NCI-H748 treated with DMSO at 0.1 percent for 48 hours (cell line): ENCODE results near the gene GRID1.

Experiments used
- DNase-seq: peaks from one replicate; lab custom pipeline; 2025; lab: John Stamatoyannopoulos, UW

Gene GRID1

GRCh38 chr10:86212391-86212700 lies 154.2 kb downstream of the GRID1 start:
- no peak for DNase-seq

GRCh38 chr10:86211691-86212390 lies 154.8 kb downstream of the GRID1 start:
- no peak for DNase-seq

GRCh38 chr10:86210416-86210815 lies 156.2 kb downstream of the GRID1 start:
- no peak for DNase-seq

DNA sequence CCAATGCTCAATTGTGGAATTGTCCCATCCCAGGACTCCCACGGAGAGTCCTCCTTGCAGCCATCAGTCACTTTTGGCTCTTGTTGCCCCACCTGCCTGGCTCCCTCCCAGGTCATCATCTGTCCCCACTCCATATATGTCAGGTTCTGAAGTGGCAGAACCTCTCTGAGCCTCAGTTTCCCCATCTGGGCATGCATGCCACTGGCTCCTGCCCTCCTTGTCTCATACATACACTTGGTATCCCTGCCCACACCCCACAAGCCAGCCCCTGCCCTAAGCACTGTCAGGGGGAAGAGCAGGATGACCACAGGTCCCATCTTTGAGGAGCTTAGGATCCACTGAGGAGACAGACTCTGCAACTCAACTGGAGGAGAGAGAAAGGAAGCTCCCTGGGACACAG lies 156.9 kb downstream of the GRID1 start:
- no peak for DNase-seq

GRCh38 chr10:86207226-86207625 lies 159.4 kb downstream of the GRID1 start:
- no peak for DNase-seq

DNA sequence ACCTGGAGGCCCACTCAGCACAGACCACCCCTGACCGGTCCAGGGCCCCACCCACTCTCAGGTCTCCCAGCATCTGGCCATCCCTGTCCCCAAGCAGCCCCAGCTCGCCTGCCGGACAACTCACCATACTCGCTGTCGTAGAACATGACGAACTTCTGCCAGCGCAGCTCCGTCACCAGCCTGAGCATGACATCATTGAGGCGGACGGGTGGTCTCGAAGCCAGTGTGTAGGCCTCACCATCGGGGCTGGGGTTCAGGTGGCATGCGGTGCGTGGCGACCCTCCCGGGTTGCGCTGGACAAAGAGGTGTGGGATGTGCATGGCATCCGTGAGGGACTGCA lies 160.4 kb downstream of the GRID1 start:
- DNase-seq = no peak

DNA sequence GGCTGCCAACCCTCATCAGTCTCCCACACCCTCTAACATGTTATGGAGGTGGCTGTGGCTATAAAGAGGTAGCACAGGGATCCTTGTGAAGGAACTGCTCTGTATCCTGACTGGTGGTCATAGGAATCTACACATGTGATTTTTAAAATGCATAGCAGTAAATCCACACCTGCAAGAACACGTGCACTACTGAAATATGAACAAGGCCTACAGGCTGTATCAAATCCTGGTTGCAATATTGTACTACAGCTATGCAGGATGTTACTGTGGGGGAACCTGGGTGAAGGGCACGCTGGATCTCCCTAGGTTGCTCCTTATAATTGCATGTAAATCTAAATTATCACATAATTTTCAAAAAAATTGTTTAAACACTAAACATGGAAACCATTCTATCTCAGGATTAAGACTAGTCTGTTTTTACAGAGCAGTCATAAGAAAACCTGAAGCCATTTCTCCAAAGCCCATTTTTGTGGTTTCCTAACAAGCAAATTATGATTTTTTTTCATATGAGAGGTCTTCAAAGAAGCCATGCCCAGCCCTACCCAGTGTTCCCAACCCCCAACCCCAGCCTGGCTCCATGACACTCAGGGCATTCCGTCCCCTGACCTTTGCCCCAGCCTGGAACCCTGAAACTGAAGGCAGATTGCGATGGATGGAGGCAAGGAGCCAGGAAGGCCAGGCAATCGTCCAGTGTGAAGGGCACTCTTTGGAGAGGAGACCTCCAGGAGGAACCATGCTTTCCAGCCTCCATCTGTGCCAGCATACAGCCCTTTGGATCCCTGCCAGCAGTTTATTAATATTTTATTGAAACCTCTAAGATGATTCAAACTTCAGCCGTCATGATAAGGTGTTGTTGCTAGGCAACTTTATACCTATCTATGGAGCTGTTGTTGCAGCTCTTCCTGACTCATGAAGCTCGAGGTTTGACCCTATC lies 161.0 kb downstream of the GRID1 start:
- DNase-seq = no peak

GRCh38 chr10:86204421-86205305 lies 161.9 kb downstream of the GRID1 start:
- no peak for DNase-seq

DNA sequence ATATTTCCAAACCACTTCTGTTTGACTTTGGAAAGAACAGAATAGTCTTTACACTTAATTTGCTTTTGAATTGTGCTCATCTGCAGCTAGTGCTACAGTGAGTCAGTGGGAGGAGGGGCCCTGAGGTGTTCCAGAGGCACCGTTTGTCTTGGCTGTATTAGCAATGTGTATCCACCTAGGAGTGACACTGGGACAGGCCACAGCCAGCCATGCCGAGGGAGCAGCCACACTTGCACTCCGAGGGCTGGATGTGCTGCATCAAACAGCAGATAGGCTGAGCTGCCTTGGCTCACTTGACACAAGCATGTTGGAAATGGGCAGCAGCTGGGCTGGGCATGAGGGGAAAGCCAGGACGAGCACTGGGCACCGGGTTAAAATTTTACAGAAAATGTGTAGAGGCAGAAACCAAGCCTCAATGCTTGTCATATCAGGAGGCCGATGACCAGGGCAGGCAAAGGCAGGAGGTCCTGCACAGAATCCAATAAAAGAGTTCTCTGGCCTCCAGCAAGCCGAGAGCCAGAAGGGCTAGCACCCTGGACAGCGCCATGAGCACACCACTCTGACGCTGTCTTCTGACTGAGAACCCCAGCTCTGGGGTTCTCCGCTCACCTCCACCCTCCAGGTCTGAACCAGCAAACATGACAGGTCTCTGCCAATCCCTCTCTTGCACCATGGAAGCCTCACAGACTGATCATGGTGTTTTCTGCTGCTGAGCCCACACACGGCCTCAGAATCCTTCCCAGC lies 163.3 kb downstream of the GRID1 start:
- no peak for DNase-seq

DNA sequence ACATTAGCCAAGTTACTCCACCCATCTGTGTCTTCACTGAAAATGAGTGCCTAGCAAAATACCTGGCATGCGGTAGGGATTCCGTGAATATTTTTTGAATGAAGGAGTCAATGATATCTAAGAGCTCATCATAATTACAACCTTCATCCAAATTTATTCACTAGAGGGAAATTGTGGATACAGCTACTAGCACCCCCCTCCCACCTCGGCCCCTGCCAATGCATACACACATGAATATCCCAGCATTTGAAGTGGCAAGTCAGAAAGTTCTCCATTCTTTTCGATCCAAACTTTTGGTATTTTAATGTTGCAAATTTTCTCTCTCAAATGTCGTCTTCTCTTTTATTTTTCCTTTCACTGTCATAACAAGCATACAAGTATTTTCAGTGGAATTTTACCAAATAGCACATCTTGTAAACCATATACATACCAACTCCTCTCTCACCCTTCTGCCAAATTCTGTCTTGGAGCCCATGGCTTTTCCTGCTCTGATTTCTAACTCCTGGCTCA lies 164.3 kb downstream of the GRID1 start:
- no peak for DNase-seq

DNA sequence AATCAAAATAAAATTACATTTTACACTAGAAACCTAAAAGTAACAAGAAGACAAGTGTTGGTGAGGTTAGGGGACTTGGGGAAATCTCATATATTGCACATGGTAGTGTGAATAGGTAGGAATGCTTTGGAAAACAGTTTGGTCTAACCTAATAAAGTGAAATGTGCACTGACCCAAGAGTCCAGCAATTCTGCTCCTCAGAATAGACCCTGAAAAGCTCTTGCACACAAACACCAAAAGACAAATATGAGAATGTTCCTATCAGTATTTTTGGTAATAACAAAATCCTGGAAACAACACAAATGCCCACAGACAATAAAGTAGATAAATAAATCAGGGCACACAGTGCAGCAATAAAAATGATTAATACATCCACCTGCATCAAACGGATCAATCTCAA lies 165.7 kb downstream of the GRID1 start:
- DNase-seq = no peak

DNA sequence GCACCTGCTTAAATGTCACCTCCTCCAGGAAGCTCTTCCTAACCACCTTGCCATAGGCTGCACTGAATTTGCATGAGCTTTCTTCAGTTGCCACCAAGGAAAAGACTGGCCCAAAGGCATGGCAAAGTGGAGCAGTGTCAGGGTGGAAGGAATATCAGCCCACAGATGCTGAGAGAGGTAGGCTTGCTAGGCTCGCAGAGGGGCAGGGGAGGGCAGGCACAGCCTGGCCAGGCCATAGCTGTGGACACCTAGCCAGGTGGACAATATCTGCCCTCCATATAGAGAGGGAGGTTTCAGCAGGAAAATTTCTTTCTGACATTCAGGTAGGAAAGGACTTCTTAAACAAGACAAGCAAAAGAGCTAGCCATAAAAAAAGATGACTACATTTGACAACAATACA lies 166.3 kb downstream of the GRID1 start:
- no peak for DNase-seq

DNA sequence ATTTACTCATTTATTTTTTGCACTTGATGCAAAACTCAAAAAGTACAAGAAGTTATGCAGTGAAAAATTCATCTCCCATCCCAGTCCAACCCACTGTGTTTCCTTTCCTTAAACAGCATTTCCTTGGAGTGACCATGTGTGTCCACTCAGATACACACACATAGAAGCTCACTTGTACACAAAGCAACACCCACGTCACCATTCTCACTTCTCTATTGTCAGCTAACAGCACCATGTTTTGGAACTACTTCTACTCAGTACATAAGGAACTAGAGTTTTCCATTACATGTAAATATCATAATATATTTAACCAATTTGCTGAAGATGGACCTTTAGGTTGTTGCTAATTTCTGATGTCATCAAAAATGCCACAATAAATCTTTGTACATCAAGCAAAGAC lies 167.6 kb downstream of the GRID1 start:
- no peak for DNase-seq

DNA sequence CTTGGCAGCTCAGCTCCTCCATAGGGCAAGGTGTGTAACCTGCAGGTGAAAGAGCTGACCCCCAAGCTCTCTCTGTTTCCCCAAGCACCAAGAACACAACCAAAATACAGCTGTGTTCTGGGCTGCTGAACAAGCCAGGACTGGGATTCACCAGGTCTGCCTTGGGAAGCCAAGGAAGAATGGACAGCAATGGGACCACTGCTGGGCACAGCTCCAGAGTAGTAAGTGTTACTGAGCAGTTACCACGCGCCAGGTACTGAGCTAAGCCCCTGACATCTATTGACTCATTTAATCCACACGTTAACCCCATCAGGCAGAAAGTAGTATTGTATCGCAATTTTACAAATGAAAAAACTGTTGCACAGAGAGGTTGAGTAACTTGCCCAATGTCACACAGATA lies 168.3 kb downstream of the GRID1 start:
- no peak for DNase-seq

DNA sequence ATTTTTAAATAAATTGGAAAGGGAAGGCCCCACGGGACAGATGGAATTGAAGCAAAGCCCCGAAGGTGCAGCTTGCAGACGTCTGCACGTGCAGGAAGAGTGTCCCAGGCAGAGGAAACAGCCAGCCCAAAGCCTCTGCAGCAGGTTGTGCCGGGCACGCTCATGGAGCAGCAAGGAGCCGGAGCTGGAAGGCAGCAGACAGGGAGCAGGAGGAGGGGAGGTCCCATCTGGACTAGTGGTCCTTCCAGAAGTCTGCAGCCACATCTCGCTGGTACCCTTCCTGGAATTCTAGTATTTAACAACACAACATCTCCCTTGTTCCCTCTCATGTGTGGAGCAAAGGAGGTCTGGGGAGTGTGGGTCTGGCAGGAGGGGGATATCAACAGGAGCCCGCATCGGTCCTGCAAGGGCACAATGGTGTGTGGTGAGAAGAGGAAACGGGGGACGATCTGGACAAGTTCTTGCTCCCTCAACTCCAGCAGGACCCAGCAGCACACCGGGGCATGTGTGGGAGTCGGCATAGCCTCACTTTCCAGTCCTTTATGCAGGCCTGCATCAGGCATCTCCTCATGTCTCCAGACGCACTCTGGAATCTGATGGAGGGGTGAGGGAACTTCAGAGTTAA lies 169.3 kb downstream of the GRID1 start:
- no peak for DNase-seq

DNA sequence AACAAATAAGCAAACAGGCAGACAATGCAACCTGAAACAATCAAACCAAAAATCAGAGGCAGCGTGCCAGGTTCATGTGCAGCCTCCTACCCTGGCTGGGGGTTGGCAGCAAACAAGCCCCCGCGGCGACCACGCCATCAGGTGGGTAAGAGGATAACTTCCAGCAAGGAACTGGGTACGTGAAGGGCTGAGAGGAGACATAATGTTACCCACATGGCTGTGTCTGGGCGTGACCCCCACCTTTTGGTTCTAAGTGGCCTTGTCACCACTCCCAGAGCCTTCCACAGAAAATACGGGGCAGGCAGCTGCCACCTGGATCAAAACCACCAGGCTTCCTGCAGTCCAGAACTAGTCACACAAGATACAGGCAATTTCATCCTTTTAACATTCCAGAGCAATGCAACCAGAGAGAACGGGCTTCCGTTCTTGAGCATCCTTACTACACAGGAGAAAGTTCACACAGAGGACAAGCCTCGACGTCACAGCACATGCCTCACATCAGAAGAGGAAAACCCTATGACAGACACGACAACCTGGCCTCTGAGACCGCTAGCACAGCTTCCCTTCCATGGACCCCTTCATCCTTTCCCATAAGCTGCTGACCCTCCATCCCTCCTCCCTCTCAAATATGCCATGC lies 171.0 kb downstream of the GRID1 start:
- DNase-seq = no peak

DNA sequence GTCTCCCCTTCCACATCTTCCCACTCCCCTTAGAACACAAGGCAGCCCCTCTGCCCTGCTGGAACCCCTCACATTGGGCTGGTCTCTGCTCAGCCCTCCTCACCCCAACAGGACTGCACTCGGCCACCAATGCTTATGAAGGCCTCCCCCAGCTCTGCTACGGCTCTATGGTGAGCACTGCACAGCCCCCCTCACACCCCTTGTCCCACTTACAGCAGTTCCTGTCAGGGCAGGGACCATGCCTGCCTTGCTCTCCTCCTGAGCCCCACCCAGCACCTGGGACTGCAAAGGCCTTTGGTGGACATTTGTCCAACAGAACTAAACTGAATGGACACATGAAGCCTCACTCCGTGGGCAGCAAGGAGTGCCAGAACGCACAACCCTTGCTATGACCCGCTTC lies 171.9 kb downstream of the GRID1 start:
- no peak for DNase-seq

GRCh38 chr10:86193841-86194240 lies 172.8 kb downstream of the GRID1 start:
- DNase-seq = no peak

- no peak for DNase-seq
Observed at GRCh38 chr10:86192691-86193090, 173.9 kb downstream of the GRID1 start.

GRCh38 chr10:86192147-86192546 lies 174.4 kb downstream of the GRID1 start:
- no peak for DNase-seq

GRCh38 chr10:86191686-86192085 lies 174.9 kb downstream of the GRID1 start:
- no peak for DNase-seq
